DOHH2 (cell line): ENCODE data around the gene SSU72.
"Not testable (repeated sequence)": the region's sequence is repeated elsewhere in the genome, so short reads cannot be mapped to it uniquely, and the experiment has no call there.

Experiments
- H3F3A ChIP-seq: fragments of 200-600 bp; sonication (generic), shearing (Covaris generic); 2 replicates; pipeline ENCODE4 v1.6.0; 2016; ENCODE audit warnings: antibody characterized with exemption, mild to moderate bottlenecking; ENCODE audit not compliant: control insufficient read depth, insufficient read depth
- H3K27ac ChIP-seq: fragments of 200-600 bp; sonication (generic); 2 replicates; pipeline ENCODE4 v1.5.1; 2014; ENCODE audit warnings: low read depth, mild to moderate bottlenecking, low read length, moderate library complexity
- H3K27me3 ChIP-seq: fragments of 200-600 bp; sonication (generic); 2 replicates; pipeline ENCODE4 v1.6.1; 2014; ENCODE audit warnings: mild to moderate bottlenecking, low read length, mixed read lengths; ENCODE audit not compliant: control insufficient read depth
- H3K36me3 ChIP-seq: fragments of 200-600 bp; sonication (generic); 2 replicates; pipeline ENCODE4 v1.6.1; 2014; ENCODE audit warnings: mild to moderate bottlenecking, low read length, moderate library complexity, mixed read lengths; ENCODE audit not compliant: control insufficient read depth
- H3K4me1 ChIP-seq: fragments of 200-600 bp; sonication (generic); 2 replicates; pipeline ENCODE4 v1.6.1; 2014; ENCODE audit warnings: mild to moderate bottlenecking, low read length, mixed read lengths; ENCODE audit not compliant: control insufficient read depth
- H3K4me2 ChIP-seq: fragments of 200-600 bp; sonication (generic); 2 replicates; pipeline ENCODE4 v1.6.0; 2014; ENCODE audit warnings: mild to moderate bottlenecking, low read length, moderate library complexity
- H3K4me3 ChIP-seq: fragments of 200-600 bp; sonication (generic); 2 replicates; pipeline ENCODE4 v1.5.1; 2014; ENCODE audit warnings: mild to moderate bottlenecking, low read length, mixed read lengths
- H3K79me2 ChIP-seq: fragments of 200-600 bp; sonication (generic); 2 replicates; pipeline ENCODE4 v1.6.1; 2014; ENCODE audit warnings: mild to moderate bottlenecking, low read length, mixed read lengths; ENCODE audit not compliant: control insufficient read depth
- H3K9me2 ChIP-seq: fragments of 200-600 bp; sonication (generic); replicated peaks from 2 replicates; pipeline ENCODE4 v1.6.1; 2014; ENCODE audit warnings: mild to moderate bottlenecking, low read length, mixed read lengths; ENCODE audit not compliant: control insufficient read depth
- H3K9me3 ChIP-seq: fragments of 200-600 bp; sonication (generic); 2 replicates; pipeline ENCODE4 v1.6.1; 2014; ENCODE audit warnings: antibody characterized with exemption, low read length, mixed read lengths; ENCODE audit not compliant: control insufficient read depth, insufficient read depth
- H4K20me1 ChIP-seq: fragments of 200-600 bp; sonication (generic); 2 replicates; pipeline ENCODE4 v1.6.0; 2014; ENCODE audit warnings: low read depth, mild to moderate bottlenecking, antibody characterized with exemption, low read length, moderate library complexity; ENCODE audit not compliant: control insufficient read depth, insufficient read depth
- EZH2phosphoT487 ChIP-seq: fragments of 200-600 bp; sonication (generic); IDR thresholded peaks from 2 replicates; pipeline ENCODE4 v1.6.1; 2017; ENCODE audit warnings: borderline replicate concordance, mild to moderate bottlenecking, antibody characterized with exemption, low read length, moderate library complexity, mixed read lengths
- TF ChIP-seq, protein P1 (sequence below): fragments of 200-600 bp; sonication (generic); IDR thresholded peaks from one replicate; pipeline ENCODE4 v1.5.1; 2014; ENCODE audit warnings: antibody characterized with exemption, mild to moderate bottlenecking, low read depth, low read length; ENCODE audit not compliant: poor library complexity, severe bottlenecking

SSU72 gene

GRCh38 chr1:1528301-1529267 is 46.1 kb downstream of the SSU72 start:
- 0 out of 2 replicates have a peak, but pooled peaks cover 4% of the 10 kb centered on the region for H3F3A ChIP-seq
- peaks cover 8% of the 10 kb centered on the region; the same call in 1 of the 2 replicates for H3K9me3 ChIP-seq
- H3K27ac ChIP-seq: no peak overlapping the region
- no peak overlapping the region for H3K4me3 ChIP-seq
- no peaks in the 10 kb centered on the region for H3K4me1 ChIP-seq
- no peaks in the 10 kb centered on the region for H3K79me2 ChIP-seq
- TF ChIP-seq, protein P1, sequence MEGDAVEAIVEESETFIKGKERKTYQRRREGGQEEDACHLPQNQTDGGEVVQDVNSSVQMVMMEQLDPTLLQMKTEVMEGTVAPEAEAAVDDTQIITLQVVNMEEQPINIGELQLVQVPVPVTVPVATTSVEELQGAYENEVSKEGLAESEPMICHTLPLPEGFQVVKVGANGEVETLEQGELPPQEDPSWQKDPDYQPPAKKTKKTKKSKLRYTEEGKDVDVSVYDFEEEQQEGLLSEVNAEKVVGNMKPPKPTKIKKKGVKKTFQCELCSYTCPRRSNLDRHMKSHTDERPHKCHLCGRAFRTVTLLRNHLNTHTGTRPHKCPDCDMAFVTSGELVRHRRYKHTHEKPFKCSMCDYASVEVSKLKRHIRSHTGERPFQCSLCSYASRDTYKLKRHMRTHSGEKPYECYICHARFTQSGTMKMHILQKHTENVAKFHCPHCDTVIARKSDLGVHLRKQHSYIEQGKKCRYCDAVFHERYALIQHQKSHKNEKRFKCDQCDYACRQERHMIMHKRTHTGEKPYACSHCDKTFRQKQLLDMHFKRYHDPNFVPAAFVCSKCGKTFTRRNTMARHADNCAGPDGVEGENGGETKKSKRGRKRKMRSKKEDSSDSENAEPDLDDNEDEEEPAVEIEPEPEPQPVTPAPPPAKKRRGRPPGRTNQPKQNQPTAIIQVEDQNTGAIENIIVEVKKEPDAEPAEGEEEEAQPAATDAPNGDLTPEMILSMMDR: no peak
- TF ChIP-seq EZH2phosphoT487: no peak
- H4K20me1 ChIP-seq: no peaks in the 10 kb centered on the region
- no peak overlapping the region for H3K4me2 ChIP-seq
- peaks cover 53% of the 10 kb centered on the region for H3K36me3 ChIP-seq
- no peaks in the 10 kb centered on the region for H3K9me2 ChIP-seq
- H3K27me3 ChIP-seq: no peaks in the 10 kb centered on the region

DNA sequence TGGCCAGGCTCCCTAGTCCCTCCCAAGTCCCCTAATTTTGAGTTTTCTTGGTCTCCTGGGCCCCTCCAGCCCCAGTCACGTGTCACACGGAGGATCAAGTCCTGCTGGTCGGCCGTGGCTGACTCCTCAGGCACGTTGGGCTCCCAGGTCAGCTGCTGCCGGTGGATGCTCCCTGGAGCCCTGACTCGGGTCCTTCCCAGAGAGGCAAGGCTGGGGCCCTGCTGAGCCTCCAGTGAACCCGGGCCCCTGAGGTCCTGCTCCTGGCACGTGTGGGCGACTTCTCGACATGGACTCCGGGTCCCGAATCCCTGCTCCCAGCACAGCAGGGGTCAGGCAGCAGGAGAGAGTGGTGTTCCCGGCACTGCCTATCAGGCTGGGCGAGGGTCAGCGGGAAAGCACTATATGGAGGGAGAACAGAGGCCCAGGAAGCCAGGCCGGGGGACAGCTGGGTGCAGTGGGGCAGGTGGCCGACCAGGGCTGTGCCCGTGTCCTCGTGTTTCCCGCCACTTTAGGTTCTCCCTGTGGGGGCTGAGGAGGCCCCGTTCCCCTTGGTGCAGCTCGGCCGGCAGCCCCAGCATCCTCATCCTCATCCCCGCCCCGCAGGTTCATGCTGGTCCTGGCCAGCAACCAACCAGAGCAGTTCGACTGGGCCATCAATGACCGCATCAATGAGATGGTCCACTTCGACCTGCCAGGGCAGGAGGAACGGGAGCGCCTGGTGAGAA is 47.4 kb downstream of the SSU72 start:
- no peaks in the 10 kb centered on the region for H4K20me1 ChIP-seq
- no peak overlapping the region for H3K4me3 ChIP-seq
- 0 out of 2 replicates have a peak, but pooled peaks cover 4% of the 10 kb centered on the region for H3F3A ChIP-seq
- TF ChIP-seq, protein P1: no peak
- TF ChIP-seq EZH2phosphoT487: no peak
- no peak overlapping the region for H3K27ac ChIP-seq
- H3K4me2 ChIP-seq: no peak overlapping the region
- H3K27me3 ChIP-seq: no peaks in the 10 kb centered on the region
- no peaks in the 10 kb centered on the region for H3K4me1 ChIP-seq
- H3K79me2 ChIP-seq: no peaks in the 10 kb centered on the region
- H3K9me3 ChIP-seq: peaks cover 8% of the 10 kb centered on the region; the same call in 1 of the 2 replicates
- no peaks in the 10 kb centered on the region for H3K9me2 ChIP-seq
- H3K36me3 ChIP-seq: peaks cover 57% of the 10 kb centered on the region

DNA sequence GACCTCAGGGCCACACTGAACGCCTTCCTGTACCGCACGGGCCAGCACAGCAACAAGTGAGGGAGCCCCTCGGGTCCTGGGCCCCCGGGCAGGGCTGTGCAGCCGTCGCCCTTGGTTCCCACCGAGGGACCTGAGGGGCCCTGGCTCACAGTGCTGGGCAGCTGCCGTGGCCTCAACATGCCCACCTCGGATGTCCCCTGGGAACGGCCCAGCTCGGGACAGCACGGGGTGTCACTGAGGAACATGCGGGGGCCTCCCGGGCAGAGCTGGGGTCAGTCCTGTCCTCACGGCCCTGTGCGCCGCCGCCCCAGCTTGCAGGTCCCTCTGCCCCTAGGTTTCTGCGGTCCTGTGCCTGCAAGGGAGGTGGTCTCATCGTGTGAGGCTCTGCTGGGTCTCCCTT is 48.2 kb downstream of the SSU72 start:
- peaks cover 57% of the 10 kb centered on the region for H3K36me3 ChIP-seq
- H3K4me2 ChIP-seq, H3K9me2 ChIP-seq, H3K4me1 ChIP-seq, H3K27ac ChIP-seq, H3K9me3 ChIP-seq, H3K27me3 ChIP-seq, H4K20me1 ChIP-seq, H3K4me3 ChIP-seq, H3F3A ChIP-seq, H3K79me2 ChIP-seq: not testable (repeated sequence)

DNA sequence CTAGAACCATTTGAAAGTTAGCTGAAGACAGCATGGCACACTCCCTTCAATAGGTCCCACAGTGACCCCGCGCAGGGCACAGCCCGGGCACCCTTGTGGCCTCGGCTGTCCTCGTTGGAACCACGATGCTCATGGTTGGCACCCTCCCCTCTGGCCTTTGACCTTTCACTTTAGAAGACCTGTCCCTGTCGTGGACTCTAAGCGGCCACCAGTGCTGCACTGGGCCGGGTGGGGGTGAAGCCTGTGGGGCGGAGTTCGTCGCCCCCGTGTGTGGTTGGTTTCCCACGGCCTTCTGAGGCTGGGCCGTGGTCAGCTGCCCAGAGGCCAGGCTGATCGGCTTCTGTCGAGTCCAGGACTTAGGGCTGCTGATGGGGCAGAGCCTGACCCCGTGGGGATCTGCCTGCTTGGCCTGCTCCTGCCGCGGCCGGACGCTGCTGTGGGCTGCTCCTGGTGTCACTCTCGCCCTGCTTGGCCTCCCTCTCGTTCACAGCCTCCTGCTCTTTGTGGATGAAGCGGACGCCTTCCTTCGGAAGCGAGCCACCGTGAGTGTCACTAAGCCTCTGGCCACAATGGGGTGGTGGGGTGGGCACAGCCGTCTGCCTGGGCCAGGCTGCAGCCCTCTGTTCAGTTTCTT is 49.8 kb downstream of the SSU72 start:
- not testable (repeated sequence) for H3K4me2 ChIP-seq, H3K79me2 ChIP-seq, H3K9me2 ChIP-seq, H4K20me1 ChIP-seq, H3K27me3 ChIP-seq, H3K4me1 ChIP-seq, H3F3A ChIP-seq, H3K4me3 ChIP-seq, H3K27ac ChIP-seq, H3K9me3 ChIP-seq
- peaks cover 59% of the 10 kb centered on the region for H3K36me3 ChIP-seq

- not testable (repeated sequence) for H3F3A ChIP-seq, H4K20me1 ChIP-seq, H3K27me3 ChIP-seq, H3K4me2 ChIP-seq, H3K4me3 ChIP-seq, H3K9me3 ChIP-seq, H3K79me2 ChIP-seq, H3K4me1 ChIP-seq, H3K9me2 ChIP-seq, H3K27ac ChIP-seq
- H3K36me3 ChIP-seq: peaks cover 50% of the 10 kb centered on the region
These were observed 51.0 kb downstream of the SSU72 start for GRCh38 chr1:1523651-1524050.

DNA sequence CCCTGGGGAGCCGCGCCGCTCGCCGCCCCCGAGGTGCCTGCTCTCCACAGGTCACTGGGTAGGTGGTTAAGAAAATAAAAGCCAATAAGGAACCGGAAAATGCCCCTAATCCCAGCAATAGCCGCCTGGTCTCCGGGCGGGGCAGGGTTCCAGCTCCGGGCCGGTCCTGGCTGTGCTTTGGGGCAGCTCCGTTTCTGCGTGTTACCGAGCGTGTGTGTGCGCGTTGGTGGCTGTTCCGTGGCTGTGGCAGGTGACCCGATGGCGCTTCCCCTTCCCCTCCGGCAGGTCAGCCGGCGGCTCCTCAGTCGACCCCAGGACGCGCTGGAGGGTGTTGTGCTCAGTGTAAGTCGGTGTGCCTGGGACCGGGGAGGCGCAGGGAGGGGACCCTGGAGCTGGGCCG is 51.4 kb downstream of the SSU72 start:
- H3K36me3 ChIP-seq: peaks cover 49% of the 10 kb centered on the region
- H3K4me2 ChIP-seq, H3K4me1 ChIP-seq, H3K27me3 ChIP-seq, H3K9me3 ChIP-seq, H3K79me2 ChIP-seq, H3K4me3 ChIP-seq, H3K27ac ChIP-seq, H3K9me2 ChIP-seq, H3F3A ChIP-seq, H4K20me1 ChIP-seq: not testable (repeated sequence)
